DMS79 (cell line): ENCODE data around the gene VAV2.
A peak's percentile ranks its signal among the peaks of the same experiment; 100 is the strongest.

Experiments
- DNase-seq: peaks from one replicate; lab custom pipeline; 2025; lab: John Stamatoyannopoulos, UW

Gene VAV2

GRCh38 chr9:133814586-133815208 lies 177.4 kb downstream of the VAV2 start:
- no peak for DNase-seq

- DNase-seq = peak; percentile 71
Observed at GRCh38 chr9:133813749-133814585, 178.2 kb downstream of the VAV2 start.

GRCh38 chr9:133812941-133813748 lies 179.0 kb downstream of the VAV2 start:
- DNase-seq = peak; percentile 6

- no peak for DNase-seq
Observed at GRCh38 chr9:133812077-133812868, 179.9 kb downstream of the VAV2 start.

GRCh38 chr9:133811471-133811870 lies 180.7 kb downstream of the VAV2 start:
- DNase-seq = no peak

GRCh38 chr9:133810556-133811195 lies 181.4 kb downstream of the VAV2 start:
- DNase-seq = no peak

GRCh38 chr9:133809335-133809734 lies 182.8 kb downstream of the VAV2 start:
- DNase-seq = no peak

GRCh38 chr9:133807818-133808217 lies 184.3 kb downstream of the VAV2 start:
- DNase-seq = no peak

- no peak for DNase-seq
Observed at GRCh38 chr9:133807037-133807436, 185.1 kb downstream of the VAV2 start.

GRCh38 chr9:133806623-133807010 lies 185.5 kb downstream of the VAV2 start:
- DNase-seq = no peak

GRCh38 chr9:133805876-133806622 lies 186.1 kb downstream of the VAV2 start:
- no peak for DNase-seq

GRCh38 chr9:133804199-133804598 lies 187.9 kb downstream of the VAV2 start:
- DNase-seq = no peak

- no peak for DNase-seq
Observed at GRCh38 chr9:133803745-133804144, 188.4 kb downstream of the VAV2 start.

- no peak for DNase-seq
Observed at GRCh38 chr9:133803028-133803585, 189.0 kb downstream of the VAV2 start.

GRCh38 chr9:133801739-133802138 lies 190.4 kb downstream of the VAV2 start:
- no peak for DNase-seq

GRCh38 chr9:133800266-133800665 lies 191.9 kb downstream of the VAV2 start:
- DNase-seq = no peak

GRCh38 chr9:133799716-133800115 lies 192.4 kb downstream of the VAV2 start:
- DNase-seq = no peak

- no peak for DNase-seq
Observed at GRCh38 chr9:133799106-133799505, 193.0 kb downstream of the VAV2 start.

- no peak for DNase-seq
Observed at GRCh38 chr9:133798160-133798559, 194.0 kb downstream of the VAV2 start.

- no peak for DNase-seq
Observed at GRCh38 chr9:133797406-133798105, 194.6 kb downstream of the VAV2 start.
